Mononuclear cell (primary cell): Measurements from ENCODE around the gene SPO11. TPM values are rescaled to one million over a fixed set of nuclear protein-coding genes. Genes with fewer than 3 reads are reported as not detected.

Experiments
- total RNA-seq: library from RNA; depleted of rRNA; stranded (reverse); fragments of >200 nt; gene quantifications from one replicate; pipeline ENCODE4 v1.2.3, GENCODE V29; 2012

The SPO11 gene
- total RNA-seq, 1 donor, result not detected

Other genes starting within 250 kb of the SPO11 start
- not detected for gene BMP7, start 63.2 kb upstream of the SPO11 start, total RNA-seq
- 37.6 TPM for gene RAE1, start 21.5 kb downstream of the SPO11 start, total RNA-seq
- 242 TPM for gene RBM38, start 61.6 kb downstream of the SPO11 start, total RNA-seq
- gene CTCFL, start 195.3 kb downstream of the SPO11 start, total RNA-seq, result not detected
- not detected for gene PCK1, start 231.3 kb downstream of the SPO11 start, total RNA-seq